Epithelial cell of prostate (primary cell): Measurements from ENCODE around the gene MGARP.
"Not testable (repeated sequence)": the region's sequence is repeated elsewhere in the genome, so short reads cannot be mapped to it uniquely, and the experiment has no call there.

Experiments used
- DNase-seq: peaks from one replicate; pipeline ENCODE4 v3.0.0-alpha.2; 2011; ENCODE audit warnings: low read depth, low spot score
- H3K27ac ChIP-seq: fragments of 450-650 bp; 2 replicates; pipeline ENCODE4 v1.5.1; 2017; ENCODE audit warnings: mild to moderate bottlenecking

The MGARP gene

DNA sequence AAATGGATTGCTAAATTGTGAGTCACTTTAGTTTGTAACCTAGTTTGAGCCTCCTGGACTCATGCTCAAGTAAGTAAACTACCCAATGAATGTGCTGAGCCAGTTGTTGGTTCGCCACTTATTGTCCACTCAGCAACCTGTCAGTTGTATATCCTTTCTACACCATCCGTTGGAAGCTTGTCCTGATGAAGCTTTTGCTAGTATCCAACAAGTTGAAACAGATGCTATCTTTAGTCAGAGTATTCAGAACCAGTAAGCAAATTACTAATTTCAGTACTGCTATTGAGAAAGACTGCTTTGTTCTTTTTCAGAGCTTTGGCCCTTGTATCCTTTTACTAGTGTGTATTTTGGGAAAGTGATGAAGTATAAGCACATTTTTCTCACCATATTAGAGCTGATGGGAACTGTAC is 17.0 kb upstream of the MGARP start:
- peak; percentile 81 for DNase-seq
- H3K27ac ChIP-seq = peak overlapping the region; percentile 69

DNA sequence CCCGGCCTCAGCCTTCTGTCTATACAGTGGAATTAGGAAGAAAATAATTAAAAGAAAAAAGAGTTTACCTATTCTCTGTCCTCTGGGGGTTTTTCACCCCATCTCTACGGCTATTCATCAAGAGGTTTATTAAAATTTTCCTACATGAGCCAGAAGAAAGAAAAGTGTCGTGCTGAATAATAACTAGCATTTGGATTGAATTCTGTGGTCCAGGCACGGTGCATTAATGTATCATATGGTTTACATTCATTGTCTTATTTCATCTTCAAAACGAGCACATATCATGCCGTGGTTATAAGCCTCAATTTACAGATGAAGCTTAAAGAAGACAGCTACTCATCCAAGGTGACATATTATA is 15.9 kb upstream of the MGARP start:
- H3K27ac ChIP-seq = peak overlapping the region; percentile 69
- no peak for DNase-seq

DNA sequence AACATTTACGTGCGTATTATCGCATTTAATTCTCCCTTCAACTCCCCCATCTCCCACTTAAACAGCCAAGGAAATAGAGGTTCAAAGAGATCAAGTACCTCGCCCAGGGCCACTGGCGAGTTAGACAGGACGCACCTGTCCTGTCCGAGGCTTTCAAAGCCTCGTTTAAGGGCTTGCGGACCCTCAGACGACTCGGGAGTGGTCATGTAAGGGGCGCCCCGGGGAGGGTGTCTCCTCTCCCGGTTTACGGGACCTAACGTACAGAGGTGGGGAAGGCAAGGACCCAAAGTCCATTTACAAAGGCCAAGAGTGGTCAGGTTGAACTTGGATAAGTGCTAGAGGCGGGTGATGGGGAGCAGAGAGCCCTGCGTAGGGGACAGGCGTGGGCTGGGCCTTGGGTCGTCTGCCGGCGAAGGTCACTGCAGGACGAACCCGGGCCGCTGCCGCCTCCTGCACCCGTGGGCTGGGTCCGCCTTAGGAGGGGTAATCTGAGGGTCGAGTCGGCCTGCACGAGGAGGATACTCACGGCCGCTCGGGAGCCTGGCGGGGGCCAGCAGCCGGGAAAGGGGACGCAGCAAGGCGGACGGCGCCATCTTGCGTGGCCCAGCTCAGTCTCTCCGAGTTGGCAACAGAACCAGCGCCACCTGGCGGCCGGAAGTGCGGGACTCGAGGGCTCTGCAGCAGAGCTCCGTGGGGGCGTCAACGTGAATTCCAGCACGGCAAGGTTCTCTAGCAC is 15.3 kb upstream of the MGARP start:
- H3K27ac ChIP-seq = peak overlapping the region; percentile 69

DNA sequence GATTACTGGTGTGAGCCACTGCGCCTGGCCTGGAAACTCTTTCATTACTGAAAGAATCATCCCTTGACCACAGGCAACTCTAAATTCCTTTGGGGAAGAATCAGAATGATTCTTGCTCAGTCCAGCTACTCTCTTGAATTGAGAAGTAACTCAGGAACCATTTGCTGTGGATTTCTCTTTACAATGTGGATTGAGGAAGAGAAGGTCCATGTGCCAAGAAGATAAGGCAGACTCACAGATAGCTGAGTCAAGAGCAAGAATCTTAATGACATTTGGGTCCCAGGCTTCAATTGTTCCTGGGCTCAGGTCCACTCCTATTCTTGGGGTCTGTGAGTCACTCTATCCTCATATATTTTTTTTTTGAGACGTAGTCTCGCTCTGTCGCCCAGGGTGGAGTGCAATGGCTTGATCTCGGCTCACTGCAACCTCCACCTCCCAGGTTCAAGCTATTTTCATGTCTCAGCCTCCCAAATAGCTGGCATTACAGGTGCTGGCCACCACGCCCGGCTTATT is 6.2 kb upstream of the MGARP start:
- H3K27ac ChIP-seq = no peak overlapping the region
- no peak for DNase-seq

More for the DNA sequence above, 15.3 kb upstream of the MGARP start:
- peak; percentile 58 for DNase-seq

DNA sequence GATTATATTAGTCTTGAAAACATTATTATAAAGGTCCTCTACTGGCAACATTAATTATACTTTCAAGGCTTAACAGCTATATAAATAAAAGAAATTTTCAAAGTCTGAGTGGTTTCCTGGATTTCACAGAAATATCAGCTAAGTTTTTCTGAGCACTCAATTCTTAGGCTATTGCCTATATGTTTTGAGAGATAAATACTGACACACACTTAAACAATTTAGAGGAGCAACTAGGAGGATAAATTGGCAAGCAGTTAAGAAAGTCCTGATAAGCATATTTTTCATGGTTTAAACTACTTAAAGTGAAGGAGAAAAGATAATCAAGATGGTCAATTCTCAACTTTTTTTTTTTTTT is 2.7 kb upstream of the MGARP start:
- H3K27ac ChIP-seq = no peak overlapping the region
- DNase-seq = no peak

DNA sequence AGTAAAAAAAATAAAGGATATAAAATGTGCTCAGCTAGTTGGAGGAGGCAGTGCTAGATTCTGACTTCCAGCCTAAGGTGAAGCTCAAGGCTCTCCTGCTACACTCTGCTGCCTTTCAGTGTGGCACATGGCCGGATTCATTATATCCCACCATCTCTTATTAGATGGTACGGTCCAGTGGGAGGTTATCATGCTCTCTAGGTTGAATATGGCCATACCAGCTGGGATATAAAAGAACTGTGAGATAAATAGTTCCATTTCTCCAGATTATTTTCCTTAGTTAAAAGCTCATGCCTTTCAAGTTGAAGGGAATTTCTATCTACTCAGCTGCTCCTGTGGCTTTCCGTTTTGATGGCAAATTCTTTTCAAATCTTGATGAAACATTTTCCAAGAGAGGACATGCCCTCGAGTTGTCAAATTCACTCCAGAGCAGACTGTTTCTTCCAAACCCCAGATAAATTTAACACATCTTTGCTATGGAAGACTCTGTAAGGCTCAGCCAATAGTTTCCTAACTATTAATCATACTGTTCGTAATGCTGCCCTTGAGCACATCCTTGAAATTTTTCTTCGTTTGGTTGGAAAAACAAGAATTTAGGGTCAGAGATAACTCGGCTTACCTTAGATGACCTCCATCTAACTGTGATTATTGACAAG is 2.2 kb upstream of the MGARP start:
- no peak overlapping the region for H3K27ac ChIP-seq
- DNase-seq = no peak

DNA sequence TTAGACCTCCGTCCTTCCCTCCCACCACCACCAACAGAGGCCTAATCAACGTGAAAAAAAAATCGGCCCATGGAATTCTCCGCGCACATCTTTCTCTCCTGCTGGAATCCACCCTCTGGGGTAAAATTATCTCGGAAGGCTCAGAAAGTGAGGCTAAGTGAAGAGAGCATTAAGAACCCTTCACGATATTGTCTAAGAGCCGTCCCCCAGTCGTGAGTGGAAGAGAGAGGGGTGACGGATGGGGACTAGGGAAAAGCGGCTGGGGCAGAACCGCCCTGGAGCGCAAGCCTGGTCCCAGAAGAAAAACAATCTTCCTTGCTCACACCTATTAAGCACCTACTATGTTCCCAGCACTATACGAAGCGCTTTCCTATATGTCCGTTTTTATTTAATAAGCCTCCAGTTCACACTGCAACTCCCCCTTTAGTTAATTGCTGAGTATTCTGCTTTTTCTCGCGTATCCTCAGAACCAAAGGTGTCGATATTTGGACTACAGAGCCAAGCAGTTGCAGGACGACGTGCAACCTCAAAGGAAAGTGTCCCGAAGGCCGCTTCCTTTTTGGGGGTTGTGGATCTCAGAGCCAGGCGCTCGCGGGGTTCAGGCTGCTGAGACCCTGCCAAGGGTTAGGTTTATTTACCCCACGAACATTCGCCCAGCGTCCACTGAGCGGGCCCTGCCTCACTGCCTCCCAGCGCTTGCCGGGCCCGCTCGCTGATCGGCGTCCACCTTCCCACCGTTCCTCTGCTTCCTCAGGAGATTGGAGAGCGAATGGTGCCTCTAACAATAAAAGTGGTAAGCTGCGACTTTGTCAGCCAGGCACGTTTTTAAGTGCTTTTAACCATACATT is 889 bp downstream of the MGARP start:
- no peak for DNase-seq

DNA sequence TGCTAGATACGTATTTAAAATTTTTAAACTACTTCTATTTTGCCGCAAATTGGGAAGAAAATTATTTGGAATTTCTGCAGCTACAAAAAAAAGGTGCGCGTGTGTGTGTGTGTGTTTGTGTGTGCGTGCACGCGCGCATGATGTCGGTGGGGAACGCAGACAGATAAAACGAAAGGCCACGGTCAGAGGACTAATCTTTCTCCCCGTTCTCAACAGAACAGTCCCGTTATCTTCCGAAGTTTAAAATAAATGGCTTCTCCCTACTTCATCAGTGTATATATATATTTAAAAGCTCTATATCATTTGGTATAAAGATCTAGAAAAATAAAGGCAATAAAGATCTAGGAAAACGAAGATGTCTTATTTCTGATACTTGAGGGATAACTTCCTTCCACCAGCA is 1.5 kb downstream of the MGARP start:
- no peak for DNase-seq
- H3K27ac ChIP-seq = no peak overlapping the region

More for the DNA sequence above, 889 bp downstream of the MGARP start:
- no peak overlapping the region for H3K27ac ChIP-seq

DNA sequence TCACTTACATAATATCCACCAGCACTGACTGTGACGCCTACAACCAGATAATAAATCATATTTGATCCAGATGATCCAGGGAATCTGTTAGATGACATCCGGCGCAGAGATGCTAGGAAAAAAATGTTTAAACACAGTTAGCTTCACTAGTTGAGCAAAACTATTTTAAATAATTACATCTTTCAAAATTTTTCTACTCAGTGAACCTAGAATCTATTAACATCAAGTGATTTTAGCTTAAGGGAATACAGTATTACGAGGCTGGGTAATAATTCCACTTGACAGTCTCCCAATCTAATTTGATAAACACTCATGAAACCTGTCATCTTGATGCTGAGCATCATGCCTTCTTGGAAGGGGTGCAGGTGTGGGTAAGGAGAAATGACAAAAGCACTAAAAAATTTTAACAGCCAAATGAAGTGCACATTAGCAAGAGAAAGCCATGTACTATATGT is 4.7 kb downstream of the MGARP start:
- DNase-seq = no peak
- no peak overlapping the region for H3K27ac ChIP-seq

DNA sequence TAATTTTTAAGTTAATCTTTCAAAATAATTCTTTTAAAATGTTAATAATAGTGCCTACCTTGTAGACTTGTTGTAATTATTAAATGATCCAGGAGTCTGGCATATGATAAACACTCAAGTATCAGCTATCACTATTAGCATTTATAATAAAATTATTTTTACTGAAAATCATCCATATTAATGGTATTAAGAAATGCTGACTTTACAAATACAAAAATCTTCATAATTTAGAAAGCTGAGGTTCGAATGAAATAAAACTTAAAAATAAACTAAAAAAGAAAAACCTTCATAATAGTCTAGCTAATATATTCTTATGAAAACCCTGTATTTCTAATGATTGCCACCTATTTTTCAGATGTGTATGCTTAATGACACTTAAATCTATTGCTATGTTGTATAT is 5.2 kb downstream of the MGARP start:
- DNase-seq = no peak
- no peak overlapping the region for H3K27ac ChIP-seq

DNA sequence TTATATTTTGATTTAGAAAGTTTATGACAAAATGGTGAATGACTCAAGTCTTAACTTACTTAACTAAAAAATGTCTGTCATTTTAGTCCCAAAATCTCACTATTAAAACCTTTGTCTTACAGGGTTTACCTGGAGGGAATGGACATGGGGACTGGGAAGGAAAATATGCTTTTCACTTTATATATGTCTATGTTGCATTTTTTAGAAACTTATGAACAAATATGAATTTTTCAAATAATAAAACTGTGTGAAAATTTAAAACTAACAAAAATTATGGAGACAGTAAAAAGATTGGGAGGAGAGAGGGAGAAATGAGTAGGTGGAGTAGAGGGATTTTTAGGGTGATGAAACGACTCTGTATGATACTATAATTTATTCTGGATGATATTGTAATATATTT is 6.2 kb downstream of the MGARP start:
- H3K27ac ChIP-seq = no peak overlapping the region
- DNase-seq = no peak

DNA sequence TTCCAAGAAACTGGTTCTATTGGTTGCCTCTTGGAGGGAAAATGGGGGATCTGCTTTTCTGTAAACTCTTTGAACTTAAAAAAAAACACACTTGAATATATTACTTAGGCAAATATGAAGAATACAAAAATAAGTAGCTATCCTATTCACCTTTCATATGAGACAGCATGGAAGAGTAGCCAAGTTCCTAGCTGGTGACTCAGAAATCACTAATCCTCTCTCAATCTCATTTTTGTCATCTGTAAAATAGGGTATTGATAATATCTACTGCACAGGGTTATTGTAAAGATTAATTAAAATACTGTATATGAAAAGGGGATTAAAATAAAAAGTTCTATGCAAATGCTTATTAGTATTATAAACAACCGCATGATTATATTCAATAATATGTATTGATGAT is 12.7 kb downstream of the MGARP start:
- no peak for DNase-seq
- H3K27ac ChIP-seq = no peak overlapping the region

DNA sequence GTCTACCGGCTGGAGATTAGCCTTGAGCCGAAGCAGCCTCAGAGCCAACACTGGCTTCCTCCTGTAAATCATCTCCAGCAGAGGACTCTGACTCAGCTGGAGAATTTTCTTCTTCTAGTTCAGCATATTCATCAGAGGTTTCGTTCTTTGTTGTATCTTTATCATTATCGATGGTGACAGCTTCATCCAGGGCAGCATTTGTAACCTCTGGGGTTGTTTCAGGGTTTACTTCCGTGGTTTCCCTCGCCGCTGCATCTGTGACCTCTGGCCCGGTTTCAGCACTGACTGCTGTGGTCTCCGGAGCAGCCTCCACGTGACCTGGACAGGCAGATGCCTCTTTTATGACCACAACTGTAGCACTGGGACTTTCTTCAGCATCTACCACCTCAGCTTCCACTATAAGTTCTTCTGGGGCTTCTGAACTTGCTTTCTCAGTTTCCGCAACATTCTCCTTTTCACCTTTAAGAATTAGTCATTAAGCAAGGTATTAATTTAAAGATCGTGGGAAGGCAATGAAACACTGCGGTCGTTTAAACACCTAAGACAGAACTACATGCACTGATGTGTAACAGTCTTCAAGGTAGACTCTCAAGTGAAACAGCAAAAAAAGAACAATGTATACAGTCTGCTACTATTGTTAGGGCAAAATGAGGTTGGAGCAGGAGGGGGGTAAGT is 13.3 kb downstream of the MGARP start:
- DNase-seq = no peak
- no peak overlapping the region for H3K27ac ChIP-seq

DNA sequence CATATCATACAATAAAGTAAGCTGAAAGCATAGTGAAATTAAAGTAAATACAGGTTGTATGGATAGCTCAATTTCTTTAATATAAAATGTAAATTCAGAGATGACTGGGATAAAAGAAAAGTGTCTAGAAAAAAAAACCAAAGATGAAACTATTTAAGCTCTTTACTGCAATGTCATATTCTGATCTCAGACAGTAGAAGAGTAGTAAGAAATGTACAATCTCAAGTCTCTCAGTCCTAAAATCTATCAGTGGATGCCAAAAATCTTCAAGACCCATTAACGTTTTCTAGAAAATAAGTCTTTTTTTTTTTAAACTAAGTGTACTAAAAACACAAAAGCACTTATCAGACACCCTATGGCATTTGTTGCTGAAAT is 13.8 kb downstream of the MGARP start:
- H3K27ac ChIP-seq = no peak overlapping the region
- DNase-seq = no peak

DNA sequence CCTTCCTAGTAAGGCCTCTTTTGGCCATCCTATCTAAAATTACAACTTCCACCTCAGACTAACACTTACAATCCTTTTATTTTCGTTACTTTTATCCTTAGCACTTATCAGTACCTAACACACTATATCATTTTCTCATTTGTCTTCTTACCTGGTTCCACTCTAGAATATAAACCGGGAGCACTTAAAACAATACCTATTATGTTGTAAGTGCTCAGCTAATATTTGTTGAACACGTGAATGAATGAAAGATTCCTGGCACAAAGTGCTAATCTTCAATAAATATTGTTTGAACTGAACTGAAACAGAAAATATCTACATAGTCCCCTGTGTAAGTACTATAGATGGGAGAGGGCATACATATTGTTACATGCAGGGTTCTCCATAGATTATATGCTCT is 14.4 kb downstream of the MGARP start:
- DNase-seq = no peak
- H3K27ac ChIP-seq = no peak overlapping the region

DNA sequence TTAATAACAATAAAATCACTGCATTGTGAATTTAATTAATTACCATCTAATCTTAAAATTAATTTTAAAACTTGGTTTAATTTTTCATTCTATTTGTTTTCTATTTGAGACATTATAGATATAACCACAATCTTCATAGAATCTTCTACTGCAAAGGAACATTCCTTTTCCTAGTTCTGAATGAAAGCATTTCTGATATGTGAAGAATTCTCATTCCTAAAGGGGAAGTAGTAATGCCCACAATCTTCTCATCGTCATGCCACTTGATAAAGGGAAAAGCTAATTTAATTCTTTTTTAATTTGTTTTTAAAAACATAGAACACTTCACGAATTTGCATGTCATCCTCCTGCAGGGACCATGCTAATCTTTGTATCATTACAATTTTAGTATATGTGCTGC is 23.7 kb downstream of the MGARP start:
- no peak for DNase-seq

DNA sequence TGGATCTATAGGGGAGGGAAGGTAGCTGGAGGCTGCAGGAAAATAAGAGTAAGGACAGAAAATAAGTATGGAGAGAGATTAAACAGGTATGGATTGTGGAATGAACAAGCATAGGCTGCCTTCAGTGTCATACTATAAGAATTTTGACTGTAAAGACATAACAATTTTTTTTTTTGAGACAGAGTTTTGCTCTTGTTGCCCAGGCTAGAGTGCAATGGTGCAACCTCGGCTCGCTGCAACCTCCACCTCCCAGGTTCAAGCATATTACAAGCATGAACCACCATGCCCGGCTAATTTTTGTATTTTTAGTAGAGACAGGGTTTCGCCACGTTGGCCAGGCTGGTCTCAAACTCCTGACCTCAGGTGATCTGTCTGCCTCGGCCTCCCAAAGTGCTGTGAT is 24.4 kb downstream of the MGARP start:
- H3K27ac ChIP-seq, DNase-seq: not testable (repeated sequence)

More for the DNA sequence above, 23.7 kb downstream of the MGARP start:
- no peak overlapping the region for H3K27ac ChIP-seq

DNA sequence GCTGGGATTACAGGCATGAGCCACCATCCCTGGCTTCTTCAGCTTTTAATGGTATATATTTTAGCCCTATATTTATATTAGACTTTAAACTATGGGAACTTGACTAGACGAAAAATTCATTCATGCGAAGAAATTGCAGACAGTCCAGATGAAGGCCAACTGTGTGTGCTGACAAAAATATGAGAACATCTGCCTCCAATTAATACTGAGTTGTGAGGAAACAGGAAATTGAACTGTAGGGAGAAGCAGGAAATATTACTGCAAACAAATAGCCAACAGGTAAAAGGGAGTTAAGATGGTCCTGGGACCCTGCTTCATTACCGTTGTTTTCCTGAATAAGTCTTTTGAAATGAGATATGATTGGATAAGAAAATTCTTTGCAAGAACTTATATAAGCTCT is 26.3 kb downstream of the MGARP start:
- H3K27ac ChIP-seq = no peak overlapping the region
- DNase-seq = no peak

DNA sequence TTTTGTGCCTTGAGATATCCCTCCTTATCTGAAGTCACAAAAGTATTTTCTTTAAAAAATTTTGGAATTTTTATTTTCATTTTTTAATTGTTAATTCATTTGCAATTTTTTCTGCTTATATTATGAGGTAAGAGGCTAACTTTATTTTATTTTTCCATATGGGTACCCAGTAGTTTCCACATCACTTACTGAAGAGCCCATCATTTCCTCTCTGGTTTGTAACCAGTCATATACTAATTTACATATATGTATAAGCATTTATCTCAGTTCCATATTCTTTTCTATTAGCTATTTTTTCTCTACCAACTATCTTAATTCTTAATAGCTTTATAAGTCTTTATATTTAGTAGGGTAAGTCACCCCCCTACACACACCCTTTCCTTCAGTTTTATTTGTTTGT is 27.0 kb downstream of the MGARP start:
- no peak for DNase-seq
- H3K27ac ChIP-seq = no peak overlapping the region

DNA sequence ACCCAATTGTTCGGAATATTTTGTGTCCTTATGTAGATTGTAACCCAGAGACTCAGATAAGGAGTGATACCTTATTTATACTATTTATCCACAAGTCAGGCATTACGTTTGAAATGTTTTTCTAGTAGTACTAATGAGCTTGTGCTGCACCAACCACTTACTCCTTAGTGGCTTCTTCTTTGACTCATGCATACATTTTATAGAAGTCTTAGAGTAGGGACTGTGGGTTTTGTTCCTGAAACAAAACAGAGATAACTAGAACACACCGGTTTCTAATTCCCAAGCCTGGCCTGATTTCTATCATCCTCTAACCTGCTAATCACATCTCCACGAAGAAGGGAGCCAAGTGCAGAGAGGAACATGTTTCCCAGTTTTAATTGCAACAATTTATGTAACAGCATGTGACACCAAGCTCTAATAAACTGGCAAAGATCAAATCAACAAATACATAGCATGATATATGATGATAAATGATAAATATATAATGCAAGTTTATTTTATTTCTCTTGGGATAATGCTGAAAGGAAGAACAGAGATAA is 32.3 kb downstream of the MGARP start:
- no peak overlapping the region for H3K27ac ChIP-seq
- DNase-seq = no peak
